GM18867 (cell line): ENCODE results near the gene EMSY.

Experiments used
- ATAC-seq: cut with Tn5 transposase; IDR thresholded peaks from one replicate; pipeline ENCODE4 v1.9.1; 2021; ENCODE audit warnings: mild to moderate bottlenecking, moderate library complexity; ENCODE audit not compliant: unreplicated experiment

EMSY gene

DNA sequence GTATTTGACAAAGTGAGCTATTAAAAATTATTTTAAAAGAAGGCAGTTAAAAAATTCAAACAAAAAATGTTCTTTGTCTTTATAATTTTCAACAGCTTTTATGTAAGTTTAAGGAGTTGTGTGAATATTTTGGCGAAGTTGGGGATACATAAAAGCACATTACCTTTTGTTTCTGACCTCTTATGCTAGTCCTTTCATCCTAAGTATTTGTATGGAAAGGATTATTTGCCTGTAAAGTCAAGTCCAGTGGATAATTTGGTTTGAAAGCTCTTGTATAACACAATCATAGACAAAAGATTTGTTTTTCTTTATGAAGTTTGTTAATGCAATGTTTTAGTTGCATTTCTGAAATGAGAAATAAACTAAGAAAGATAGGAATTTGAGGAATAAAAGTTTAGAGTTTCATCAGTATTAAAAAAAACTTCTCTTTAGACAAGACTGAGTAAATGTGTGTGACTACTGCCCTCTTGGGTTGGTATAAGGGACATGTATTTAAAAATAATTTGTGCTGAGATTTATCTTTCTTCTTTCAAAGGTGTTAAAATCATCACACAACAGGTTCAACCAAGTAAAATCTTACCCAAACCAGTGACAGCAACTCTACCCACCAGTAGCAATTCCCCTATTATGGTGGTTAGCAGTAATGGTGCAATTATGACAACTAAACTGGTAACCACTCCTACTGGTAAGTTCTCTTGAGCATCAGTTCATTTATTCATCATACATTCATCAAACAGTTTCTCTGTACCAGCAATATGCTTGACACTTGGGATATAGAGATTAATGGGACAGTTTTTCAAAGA, 68.2 kb downstream of the EMSY start:
- ATAC-seq: no peak

- ATAC-seq: no peak
Measured at GRCh38 chr11:76513654-76514034, 68.8 kb downstream of the EMSY start.

GRCh38 chr11:76515494-76515893, 70.7 kb downstream of the EMSY start:
- ATAC-seq: no peak

GRCh38 chr11:76523147-76523546, 78.3 kb downstream of the EMSY start:
- ATAC-seq: no peak

- no peak for ATAC-seq
Measured at GRCh38 chr11:76523786-76524436, 79.1 kb downstream of the EMSY start.

DNA sequence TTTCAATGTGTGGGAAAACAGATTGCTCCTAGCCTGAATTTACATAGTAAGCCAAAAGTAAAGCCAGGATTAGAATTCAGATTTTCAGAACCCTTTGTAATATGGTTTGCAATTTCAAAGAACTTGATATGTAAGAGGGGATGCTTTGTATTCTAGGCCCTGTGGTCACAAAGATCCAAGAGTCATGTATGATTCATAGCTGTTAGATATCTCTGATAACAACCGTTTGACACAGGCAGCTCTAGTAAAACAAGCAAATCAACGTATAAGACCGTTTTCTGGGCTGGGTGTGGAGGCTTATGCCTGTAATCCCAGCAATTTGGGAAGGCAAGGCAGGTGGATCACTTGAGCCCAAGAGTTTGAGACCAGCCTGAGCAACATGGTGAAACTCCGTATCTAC, 79.6 kb downstream of the EMSY start:
- no peak for ATAC-seq

GRCh38 chr11:76524919-76525318, 80.1 kb downstream of the EMSY start:
- ATAC-seq: no peak

DNA sequence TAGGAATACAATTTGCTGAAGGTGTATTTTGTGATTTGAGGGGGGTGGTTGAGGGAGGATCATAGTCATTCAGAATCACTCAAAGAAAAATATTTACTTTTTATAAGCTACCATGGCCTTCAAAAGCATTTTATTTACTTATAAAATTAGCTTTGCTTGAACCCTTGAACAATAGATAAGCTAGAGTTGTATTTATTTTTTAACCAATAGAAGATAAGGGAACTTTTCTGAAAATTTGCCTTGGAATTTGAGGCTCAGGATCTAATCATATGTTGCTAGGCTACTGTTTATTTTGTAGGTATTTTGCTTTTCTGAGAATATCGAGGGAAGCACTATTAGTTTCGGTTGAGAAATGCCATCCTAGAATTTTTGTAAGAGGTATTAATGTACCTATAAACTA, 82.1 kb downstream of the EMSY start:
- ATAC-seq: no peak

DNA sequence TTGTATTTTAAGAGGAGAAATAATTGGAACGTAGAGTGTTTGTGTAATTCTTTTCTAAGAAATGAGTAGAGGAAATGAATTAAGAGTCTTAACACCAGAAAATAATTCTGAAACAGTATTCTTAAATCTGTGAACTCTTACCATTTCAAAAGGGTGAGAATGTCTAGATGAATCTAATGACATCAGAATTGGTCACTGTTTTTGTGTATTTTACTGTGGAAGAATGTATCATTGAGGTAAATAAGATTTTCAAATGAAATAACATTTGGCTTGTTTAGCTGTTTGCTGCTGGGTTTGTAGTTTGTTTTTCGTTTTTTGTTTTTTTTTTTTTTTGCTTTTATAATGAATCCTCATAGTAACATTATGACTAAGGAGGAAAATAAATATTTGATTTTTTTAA, 97.6 kb downstream of the EMSY start:
- ATAC-seq: no peak

- no peak for ATAC-seq
Measured at GRCh38 chr11:76543006-76543703, 98.3 kb downstream of the EMSY start.

GRCh38 chr11:76550781-76551180, 106.0 kb downstream of the EMSY start:
- no peak for ATAC-seq

DNA sequence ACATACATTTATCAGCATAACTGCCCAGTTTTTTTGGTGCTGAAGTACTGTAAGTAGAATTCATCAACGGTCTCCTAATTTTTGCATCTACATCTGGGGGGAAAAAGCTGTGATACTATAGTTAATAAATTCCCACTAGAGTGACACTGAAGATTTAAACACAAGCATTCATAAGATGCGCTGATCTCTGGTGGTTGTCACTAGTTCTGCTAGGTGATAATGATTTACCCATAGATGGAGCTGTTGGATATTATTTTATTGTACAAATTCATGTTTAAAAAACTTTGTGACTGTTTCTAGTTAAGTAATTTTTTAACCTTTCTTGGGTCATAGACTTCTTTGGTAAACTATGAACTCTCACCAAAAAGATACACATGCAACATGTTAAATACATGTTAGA, 106.6 kb downstream of the EMSY start:
- no peak for ATAC-seq

DNA sequence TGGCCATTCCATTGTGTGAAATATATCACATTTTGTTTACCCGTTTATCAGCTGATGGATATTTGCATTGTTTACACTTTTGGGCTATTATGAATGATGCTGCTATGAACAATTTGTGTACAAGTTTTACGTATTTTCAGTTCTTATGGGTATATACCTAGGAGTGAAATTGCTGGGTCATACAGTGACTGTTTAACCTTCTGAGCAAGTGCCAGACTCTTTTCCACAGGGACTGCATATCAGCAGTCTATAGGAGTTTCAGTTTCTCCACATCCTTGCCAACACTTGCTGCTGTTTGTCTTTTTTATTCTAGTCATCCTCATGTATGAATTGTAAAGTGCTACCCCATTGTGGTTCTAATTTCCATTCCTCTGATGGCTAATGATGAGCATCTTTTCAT, 108.2 kb downstream of the EMSY start:
- no peak for ATAC-seq

GRCh38 chr11:76553554-76554476, 109.0 kb downstream of the EMSY start:
- no peak for ATAC-seq

DNA sequence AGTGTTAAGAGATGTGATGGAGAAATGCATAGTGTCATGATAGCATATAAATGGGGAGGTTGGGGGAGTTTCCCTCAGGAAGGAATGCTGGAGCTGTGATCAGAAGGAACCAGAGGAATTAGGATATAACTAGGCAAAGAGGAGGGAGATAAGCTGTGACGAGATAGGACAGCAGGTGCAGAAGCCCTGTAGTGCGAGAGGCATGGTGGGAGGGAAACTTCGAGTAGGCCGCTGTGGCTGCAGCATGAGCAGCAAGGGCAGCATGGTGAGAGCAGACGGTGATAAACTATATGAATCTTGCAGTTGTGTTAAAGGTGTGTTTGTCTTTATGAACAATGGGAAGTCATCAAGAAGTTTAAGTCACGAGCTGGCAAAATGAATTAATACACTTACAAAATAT, 109.9 kb downstream of the EMSY start:
- ATAC-seq: no peak

- ATAC-seq: no peak
Measured at GRCh38 chr11:76557466-76557865, 112.6 kb downstream of the EMSY start.

DNA sequence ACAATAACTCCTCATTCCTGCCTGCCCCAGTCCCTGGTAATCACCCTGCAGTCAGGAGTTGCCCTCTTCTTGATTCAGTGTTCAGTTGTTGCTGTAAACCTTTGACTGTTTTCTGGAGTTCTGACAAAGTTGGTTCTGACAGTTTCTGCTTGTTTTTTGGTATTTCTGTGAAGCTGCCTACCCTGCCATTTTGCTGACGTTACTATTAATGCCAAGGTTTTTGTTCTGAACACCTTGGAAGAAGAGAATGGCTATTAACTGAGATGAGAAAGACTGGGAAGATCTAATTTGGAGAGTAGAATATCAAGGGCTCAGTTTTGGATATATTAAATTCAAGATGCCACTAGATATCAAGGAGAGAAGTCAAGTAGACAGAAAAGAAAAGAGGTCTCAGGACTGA, 113.7 kb downstream of the EMSY start:
- ATAC-seq: no peak

DNA sequence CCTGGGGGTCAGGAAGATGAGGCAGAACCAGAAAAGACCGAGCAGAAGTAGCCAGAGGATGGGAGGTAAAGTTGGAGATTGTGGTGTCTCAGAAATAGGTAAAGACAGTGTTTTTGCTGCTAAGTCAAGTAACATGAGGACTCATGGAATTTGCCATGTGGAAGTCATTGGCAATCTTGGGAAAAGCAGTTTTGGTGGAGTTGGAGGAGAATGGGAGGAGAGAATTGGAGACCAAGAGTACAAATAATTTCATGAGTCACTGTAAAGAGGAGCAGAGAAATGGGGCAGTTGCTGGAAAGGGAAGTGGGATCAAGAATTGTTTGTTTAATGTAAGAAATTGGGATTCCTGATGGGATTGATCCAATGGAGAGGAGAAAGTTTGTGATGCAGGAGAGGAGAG, 114.1 kb downstream of the EMSY start:
- ATAC-seq: no peak

GRCh38 chr11:76559346-76559745, 114.5 kb downstream of the EMSY start:
- ATAC-seq: no peak

DNA sequence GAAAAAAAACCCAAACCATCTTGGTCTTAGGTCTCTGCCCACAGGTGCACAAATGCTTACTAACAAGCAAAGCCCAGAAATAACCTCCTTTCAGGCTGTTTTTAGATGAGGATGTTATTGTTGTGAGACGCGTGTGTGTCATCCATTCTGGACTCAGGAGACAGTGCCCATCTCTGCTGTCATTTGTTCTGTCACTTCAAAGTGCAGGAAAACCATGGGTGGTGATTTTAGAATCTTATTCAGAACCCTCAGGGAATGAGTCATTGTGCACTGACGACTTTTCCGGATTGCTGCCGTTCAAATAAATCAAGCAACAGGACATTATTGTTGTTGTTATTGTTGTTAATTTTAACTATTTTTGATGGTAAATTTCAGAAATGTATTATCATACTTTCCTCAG, 115.4 kb downstream of the EMSY start:
- ATAC-seq: no peak

DNA sequence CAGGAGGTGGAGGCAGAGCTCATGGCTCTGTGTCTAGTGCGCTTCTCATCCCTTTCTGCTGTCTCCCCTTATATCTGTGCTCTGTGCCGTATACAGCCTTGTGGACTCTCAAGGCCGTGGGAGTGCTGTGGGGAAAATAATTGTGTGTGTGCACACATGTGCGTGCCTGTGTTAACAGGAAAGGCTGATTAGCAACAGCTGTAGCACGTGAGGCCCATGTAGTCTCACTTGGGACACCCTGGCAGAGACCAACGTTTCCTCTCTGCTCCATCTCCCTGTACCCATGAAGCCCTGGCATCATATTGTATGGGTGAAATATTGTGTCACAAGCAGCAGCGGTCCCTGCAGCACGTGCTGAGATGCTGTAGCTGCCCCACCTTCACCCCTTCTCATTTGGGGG, 116.4 kb downstream of the EMSY start:
- no peak for ATAC-seq
